ENCODE results near the gene OARD1.
A peak's percentile ranks its signal among the peaks of the same experiment; 100 is the strongest.

The OARD1 gene

DNA sequence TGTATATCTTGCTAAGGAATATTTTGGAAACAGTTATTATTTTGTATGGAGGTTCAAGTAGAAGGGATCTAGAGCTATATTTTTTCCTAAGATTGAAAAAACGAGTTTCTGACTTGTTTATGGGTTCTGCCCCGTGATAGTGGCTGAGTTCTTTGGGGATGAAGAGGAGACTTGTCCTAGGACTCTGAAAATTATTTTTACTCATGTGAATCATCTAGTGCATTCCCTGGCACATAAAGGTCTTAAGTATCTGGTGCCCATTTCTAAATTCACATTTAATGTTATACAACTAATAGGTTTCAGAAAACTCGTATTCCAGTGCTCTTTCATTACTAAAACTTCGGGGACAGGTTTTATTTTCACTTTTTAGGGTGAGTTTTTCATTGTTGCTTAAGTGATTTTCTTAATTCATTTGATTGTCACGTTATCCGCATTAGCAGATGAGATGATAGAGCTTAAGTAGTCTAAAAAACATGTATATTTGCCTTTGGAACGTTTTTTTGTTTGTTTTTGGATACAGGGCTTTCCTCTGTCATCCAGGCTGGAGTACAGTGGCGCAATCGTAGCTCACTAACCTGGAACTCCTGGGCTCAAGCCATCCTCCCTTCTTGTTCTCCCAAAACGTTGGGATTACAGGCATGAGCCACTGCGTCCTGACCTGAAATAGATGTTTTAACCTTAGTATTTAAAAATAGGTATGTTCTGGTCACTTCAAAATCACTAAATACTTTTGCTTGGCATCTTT lies 2.7 kb upstream of the OARD1 start:
- no peak for DNase-seq

DNA sequence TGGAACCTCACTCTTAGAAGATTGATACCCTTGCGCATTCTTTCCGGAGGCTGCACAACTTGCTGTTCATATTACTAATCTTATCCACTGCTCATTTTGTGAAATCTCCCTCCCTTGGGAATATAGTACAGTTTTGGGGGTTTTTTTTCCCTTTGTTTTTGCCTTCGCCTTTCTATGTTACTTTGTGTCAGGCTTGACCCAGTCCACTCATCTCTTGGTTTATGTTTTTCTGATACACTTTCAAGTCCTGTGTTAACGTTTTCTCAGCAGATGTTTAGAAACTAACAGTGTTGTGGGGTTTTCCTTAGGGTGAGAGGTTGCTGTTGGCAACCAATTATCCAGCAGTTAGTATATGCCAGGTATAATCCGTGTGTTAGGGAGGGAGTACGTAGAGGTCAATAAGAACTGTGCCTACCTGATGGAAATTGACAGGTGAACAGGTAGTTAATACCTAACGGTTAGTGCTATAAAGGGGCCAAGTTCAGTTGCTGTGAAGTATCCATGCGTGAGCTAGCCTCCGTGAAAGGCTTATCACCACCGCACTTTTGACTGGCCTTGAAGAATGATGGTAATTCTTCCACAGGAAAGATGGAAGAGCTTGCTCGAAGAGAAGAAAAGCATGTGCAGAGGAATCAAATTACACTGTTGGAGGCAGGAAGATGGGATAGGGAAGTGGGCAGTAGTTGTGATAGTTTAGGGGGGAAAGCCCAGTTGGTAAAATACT lies 2.0 kb upstream of the OARD1 start:
- DNase-seq: no peak

DNA sequence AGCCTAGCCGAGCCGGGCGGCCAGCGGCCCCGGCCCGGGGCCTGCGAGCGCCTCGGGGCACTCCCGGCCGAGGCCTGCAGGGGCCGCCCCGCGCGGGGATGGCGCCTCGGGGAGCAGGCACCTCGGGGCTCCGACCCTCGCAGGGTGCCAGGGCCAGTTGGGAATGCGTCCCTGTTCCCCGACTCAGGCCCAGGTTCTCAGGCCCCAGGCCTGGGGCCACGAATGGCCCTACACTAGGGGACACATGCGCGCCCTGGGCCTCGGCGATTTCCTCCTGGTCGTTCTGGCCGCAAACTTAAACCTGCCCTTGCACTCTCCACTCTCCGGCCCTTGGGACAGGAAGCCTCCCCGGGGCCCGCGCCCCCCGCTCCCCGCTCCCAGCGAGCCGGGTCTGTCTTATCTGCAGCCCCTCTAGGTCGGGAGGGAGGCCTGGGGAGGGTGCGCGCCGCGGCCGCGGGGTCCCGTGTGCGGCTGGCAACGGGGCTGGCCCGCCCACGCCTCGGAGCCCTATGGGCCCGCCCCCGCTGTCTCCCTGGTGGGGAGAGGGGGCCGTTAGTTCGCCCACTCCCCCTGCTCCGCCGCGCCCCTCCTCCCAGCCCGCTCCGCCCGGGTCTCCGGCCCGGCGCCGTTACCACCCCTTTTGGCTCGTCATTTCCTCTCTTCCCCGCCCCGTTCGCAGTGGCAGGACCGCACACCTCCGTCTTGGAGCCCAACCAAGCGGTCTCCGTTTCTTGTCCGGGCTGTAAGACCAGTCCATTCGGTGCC lies 1.2 kb upstream of the OARD1 start:
- DNase-seq: peak; percentile 14

DNA sequence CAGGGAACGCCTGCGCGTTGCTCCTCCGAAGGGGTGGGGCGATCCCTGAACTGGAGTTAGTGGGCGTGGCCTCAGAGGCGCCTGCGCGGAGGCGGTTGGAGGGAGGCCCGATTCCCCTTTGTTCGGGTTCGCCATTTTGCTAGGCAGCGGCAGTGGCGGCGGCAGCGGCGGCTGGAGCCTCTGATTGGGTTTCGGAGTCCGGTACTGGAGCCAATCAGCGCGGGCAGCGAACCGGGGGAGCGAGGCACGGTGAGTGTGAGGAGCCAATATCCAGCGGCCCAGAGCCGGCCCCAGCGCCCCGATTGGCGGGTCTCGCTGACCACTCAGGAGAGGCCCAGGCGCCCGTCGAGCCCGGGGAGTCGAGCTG lies 663 bp upstream of the OARD1 start, which contains the start of gene NFYA:
Gene NFYA (plus strand): TSS at position 139 of the 367 bp plus-strand sequence. CDS start 6,116 bp downstream, outside the sequence.
- peak; percentile 100 for DNase-seq

DNA sequence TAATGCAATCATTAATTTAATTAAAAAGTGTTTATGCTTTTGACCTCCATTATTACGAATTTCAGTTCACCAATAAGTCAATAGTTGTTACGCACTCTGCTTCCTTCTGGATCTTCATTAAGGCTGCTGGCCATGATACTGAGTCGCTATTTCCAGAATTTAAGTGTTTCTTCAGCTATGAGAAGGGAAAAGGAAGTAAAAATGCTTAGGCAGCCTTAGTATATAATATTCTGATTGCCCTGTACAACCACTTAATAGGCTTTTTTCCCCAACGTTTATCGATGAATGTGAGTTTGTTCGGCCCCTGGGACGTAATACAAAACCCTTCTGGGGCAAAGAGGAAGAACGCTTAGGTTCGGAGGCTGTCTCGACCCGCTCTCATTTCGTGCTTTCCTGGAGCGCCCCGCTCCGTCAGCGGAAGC lies 644 bp downstream of the OARD1 start:
- no peak for DNase-seq

DNA sequence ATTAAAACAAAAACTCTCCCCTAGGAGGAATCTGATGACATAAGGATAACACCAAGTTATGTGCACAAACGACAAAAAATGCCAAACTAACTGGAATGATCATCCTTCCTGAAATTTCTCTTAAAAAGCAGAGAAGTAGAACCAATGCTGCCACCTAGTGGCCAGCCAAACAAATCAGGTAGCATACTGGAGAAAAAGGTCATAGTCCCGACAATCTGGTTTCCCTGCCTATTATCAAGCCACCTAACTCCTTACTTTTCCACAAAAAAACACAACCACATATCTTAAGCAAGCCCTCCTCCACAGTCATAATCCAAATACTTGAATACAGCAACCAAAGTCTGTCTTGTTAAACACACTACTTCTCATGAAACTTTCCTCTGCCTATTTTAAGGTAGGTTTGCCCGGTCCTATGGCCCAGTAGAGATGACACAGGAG lies 5.3 kb downstream of the OARD1 start:
- peak; percentile 11 for DNase-seq

DNA sequence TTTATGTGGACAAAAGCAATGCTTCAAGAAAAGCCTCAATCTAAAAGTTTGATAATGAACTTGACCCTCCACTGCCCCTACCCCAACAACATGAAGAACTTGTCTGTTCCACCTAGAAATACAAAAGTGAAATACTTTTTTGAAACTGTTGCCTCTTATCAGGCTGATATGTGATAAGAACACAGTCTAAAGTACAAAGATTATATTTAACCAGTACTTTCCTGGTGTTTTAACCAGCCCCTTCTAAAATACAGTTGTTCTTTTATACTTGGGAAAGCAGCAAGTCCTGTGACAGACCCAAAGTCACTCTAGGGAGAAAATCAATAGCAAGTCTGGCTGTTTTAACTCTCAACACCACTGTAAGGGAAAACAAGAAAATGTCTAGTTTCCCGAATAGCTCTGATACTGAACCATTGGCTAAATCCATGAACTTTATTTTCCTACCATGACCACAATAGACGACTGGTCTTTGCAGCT lies 6.6 kb downstream of the OARD1 start:
- DNase-seq: no peak

DNA sequence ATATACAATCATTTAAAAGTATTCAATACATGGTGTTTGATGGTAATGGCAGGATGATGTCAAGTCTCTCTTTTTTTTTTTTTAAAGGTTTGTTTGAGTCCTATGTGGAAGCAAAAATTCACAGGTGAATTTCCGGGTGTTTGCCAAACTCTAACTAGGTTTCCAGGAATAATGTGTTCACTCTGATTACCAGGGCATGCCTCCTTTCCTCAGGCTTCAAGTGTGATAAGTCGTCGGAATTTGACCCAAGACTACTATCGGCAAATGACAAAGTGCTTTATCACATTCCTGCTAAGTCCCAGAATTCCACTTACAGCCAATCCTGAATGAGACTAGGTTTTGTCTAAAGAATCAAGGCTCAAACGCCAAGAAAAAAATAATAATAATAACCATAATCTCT lies 7.3 kb downstream of the OARD1 start:
- no peak for DNase-seq

DNA sequence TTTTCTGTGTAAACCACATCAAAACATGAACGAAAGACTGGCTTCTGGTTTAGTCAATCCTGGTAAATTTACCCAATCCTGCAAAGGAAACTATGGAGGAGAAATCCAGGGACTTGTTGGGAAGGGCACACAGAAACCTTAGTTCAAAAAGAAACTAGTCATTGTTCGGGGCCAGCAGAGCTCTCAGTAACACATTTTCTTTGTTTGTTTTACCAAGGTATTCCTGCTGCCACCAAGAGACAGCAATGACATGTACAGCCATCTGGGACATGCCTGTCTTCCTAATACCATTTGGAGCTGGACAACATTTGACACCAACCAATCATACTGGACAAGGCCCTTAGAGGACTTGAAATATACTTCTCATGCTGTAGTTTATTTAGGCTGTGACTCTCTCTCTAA lies 8.3 kb downstream of the OARD1 start:
- no peak for DNase-seq

DNA sequence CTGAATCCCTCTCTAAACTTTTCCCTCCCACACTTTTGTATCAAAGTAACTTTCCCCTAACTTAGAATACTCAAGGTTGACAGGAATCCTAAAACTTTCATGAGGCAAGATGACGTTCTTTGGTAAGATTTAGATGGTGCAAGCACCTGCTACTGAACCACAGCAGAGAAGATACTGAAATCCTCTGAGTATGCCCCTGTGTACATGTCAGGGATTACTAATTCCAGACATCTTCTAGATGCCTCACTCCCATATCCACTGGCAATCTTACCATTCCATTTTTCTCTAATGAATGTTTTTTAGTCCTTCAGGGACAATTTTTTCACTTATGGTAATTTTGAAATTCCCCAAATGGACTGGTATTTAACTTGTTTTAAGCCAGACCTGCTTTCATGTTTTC lies 10.1 kb downstream of the OARD1 start:
- no peak for DNase-seq

DNA sequence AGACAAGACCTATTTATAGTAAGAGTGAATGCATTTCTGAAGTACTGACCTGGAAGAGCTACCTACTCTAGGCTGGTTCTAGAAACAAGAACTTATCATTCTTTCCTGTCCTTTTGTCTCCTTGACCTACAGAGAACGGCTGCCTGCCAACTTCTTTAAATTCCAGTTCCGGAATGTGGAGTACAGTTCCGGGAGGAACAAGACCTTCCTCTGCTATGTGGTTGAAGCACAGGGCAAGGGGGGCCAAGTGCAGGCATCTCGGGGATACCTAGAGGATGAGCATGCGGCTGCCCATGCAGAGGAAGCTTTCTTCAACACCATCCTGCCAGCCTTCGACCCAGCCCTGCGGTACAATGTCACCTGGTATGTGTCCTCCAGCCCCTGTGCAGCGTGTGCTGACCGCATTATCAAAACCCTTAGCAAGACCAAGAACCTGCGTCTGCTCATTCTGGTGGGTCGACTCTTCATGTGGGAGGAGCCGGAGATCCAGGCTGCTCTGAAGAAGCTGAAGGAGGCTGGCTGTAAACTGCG lies 10.9 kb downstream of the OARD1 start:
- DNase-seq: no peak

DNA sequence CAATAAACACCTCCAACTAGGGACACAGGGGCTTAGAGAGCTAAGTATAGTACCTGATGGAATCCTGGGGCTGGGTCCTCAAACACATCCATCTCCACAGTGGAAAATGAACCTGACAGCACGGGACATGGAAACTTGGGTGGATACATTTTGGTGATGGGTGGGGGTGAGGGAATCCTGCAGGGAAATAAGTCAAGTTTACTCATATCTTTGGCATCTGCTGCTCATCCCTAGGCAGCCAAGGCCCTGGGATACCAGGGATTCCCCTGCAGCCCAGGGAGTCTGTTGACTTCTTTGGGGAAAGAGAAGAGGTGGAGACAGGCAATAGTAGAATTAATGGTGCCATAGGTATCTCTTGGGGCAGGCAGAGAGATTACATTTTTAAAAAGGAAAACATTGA lies 12.6 kb downstream of the OARD1 start:
- no peak for DNase-seq

DNA sequence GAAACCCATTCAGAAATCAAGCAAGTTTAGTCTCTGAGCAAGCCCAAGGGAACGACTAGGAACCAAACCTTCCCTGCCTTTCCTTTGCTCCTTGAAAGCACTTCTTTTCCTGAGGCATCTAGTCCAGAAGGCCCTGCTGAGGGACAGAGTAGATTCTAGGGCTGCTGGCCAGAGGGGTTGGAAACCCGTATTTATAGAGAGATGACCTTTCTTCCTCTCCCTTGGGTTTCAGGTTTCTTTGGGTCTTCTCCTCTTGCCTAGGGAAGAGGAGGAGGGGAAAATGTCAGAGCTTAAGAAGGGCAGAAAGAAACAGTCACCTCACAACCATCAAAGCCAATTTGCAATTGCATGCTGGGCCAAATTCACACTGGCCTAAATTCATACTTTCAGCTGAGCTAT lies 13.4 kb downstream of the OARD1 start:
- no peak for DNase-seq

DNA sequence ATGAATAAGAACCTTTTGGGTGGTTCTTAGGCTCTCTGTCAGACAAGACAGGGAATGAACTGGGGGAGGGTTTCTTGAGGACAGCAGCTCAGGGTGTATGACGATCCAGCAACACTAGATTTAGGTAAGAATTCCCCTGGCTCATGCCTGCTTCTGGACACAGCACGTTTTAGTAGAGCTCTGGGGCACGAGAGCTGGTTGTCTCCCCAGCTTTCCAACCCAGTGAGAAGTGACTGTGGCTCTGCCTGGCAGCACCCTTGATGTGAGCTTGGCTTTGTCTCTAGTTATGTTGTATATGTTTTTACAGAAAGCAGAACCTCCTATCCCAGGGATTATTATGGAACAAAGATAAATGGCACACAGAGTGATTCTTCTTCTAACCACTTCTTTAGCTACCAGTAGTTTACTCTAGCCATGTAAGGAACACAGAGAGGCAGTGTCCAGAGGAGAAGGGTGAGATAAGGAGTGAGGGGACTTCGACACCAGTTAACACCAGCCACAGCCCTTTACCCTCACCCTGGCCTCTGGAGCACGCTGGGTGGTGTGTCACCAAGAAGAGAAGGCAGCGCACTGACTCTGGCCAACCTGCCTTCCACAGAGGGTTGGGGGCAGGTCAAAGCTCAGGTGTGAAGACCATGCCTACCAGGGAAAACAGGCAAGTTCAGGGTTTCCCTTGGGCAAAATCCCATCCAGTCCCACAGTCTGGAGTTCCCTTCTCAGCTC lies 15.2 kb downstream of the OARD1 start:
- DNase-seq: no peak

DNA sequence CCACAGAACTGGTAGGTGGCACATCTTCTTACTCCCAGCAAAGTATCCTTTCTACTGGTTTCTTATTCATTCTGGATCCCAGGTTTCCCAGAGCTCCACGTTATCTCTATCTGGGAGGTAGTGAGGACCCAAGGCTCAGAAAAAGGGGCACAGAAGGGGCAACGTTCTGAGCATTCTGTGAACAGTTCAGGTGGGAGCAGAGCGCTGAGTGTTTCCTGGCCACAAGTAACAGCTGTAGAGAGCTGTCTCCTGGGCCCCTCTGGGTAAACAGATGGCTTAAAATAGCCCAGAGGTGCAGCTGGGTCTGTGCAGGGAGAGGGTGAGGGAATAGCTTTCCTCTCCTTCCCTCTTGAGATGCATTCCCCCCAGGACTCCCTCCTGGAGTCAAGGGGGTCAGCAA lies 17.0 kb downstream of the OARD1 start:
- DNase-seq: no peak

DNA sequence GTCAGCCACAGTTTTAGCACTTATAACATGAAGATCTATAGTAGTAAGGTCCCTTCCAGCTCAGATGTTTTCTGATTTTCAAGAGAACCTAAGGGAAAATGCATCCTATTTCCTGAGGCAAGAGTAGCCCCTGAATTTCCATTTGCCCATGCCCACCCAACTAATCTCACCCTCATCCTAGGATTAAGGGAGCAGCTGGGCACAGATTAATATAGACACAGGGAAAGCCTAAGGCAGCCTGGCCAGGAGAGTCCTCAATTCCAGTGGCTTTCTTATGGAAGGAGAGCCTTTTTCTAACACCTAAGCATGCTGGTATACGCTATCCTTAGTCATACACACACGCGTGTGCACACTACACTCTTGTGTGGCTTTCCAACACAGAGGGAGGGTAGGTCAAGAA lies 17.6 kb downstream of the OARD1 start:
- no peak for DNase-seq

DNA sequence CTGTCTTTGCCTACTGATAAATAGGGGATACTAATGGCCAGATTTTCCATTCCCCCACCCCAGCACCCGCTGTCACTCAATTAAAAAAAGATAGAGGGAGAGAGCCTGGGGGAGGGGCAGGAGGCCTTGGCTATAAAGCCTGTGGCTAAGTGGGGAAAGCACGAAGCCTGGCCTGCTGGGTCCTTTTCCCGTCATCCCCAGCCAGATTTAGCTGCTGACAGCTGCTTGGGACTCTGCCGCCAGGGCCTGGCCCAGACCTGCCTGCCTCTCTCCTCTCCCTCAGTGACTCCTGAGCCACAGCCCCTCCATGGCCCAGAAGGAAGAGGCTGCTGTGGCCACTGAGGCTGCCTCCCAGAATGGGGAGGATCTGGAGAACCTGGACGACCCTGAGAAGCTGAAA lies 19.1 kb downstream of the OARD1 start, which contains the start of gene APOBEC2:
Gene APOBEC2 (plus strand): TSS at position 162 of the 400 bp plus-strand sequence. CDS start 146 bp downstream, at position 308.
- no peak for DNase-seq

DNA sequence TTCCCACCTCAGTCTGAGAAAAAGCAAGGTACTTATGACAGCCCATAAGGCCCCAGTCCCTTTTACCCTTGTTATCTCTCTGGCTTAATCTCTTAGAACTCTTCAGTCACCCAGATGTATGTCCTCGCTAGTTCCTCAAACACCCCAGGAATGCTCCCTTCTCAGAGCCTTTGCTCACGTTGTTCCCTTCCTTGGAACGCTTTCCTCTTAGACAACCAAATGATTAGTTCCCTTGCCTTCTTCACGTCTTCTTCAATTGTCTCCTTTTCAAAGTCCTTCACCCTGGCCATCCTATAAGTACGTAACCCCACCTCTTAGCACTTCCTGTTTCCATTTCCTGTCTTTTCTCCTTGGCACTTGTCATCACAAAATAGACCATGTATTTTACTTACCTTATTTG lies 20.3 kb downstream of the OARD1 start:
- DNase-seq: no peak

DNA sequence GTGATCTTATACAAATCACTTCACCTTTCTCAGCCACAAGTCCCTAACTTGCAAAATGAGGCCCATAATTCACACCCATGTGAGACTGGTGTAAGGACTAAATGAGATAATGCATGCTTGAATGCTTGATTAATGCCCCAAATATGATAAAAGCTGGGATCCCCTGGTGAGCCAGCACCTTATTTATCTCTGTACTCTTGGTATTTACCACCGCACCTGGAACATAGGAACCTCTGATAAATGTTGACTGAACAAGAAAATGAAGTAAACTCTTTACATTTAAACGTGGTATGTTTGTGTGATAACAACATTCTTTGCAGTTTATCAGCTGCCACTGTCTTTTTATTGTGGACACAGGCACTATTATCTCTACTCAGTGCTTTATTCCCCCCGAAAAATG lies 21.6 kb downstream of the OARD1 start:
- DNase-seq: no peak

DNA sequence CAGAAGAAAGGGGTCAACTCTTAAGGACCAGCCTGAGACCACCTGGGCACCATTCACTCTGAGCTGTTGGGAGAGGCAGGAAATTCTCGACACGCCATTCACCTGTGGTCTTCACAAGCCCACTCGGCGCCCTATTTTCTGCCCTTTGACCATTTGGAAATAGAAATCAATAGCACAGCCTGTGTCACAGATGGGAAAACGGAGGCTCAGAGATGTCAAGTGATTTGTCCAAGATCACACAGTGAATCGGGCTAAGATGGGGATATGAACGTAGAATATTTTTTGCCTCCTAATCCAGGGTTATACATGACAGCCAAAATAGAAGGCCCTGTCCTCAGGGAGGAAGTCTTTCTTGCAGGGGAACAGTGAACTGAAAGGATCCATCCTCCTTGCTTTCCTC lies 22.2 kb downstream of the OARD1 start:
- DNase-seq: no peak

DNA sequence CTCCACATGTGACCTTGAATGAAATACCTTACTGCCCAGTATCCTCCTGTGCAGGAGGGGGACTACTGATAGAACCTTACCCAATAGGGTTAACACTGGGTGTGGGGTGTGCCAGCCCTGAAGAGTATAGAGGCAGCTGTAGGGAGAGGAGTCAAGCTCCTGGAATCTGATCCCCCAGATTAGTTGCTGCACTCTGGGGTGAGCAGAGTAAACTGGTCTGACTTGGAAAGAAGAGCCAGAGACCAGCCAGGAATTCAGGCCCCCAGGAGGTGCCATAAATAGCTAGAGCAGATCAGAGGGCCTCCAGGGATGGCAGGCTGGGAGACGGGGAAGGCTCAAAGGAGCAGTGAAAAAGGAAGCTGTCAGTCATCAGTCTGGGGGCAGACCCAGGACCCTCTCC lies 22.6 kb downstream of the OARD1 start:
- DNase-seq: no peak

Data from GOT3 (cell line).